Mesodermal cell (in vitro differentiated cells): Measurements from ENCODE around the gene TCL1A.
"Not testable (repeated sequence)": the region's sequence is repeated elsewhere in the genome, so short reads cannot be mapped to it uniquely, and the experiment has no call there.

Source experiments
- H3K27ac ChIP-seq: 2 replicates; pipeline ENCODE4 v1.7.0; 2013; ENCODE audit warnings: mild to moderate bottlenecking, low read depth, low read length, moderate library complexity; ENCODE audit not compliant: severe bottlenecking
- H3K36me3 ChIP-seq: 2 replicates; pipeline ENCODE4 v1.7.1; 2013; ENCODE audit warnings: mild to moderate bottlenecking, low read length, moderate library complexity; ENCODE audit not compliant: control insufficient read depth, insufficient read depth
- H3K4me1 ChIP-seq: one replicate; pipeline ENCODE4 v1.7.1; 2013; ENCODE audit warnings: mild to moderate bottlenecking, low read length; ENCODE audit not compliant: insufficient read depth, control insufficient read depth, poor library complexity, severe bottlenecking
- H3K4me3 ChIP-seq: 2 replicates; pipeline ENCODE4 v1.7.0; 2013; ENCODE audit warnings: low read length, control low read depth, mild to moderate bottlenecking; ENCODE audit not compliant: insufficient read depth, poor library complexity, severe bottlenecking; ENCODE audit errors: extremely low read depth
- H3K9me3 ChIP-seq: 2 replicates; pipeline ENCODE4 v1.7.1; 2013; ENCODE audit warnings: mild to moderate bottlenecking, low read length, moderate library complexity; ENCODE audit not compliant: control insufficient read depth
- WGBS, 2 experiments: methylation state at CpG; one replicate each; pipeline ENCODE4 v1.1.5; 2013; ENCODE audit warnings: missing lambda C conversion rate in 2 of 2; ENCODE audit not compliant: insufficient coverage in 2 of 2; 5-methylcytosine and 5-hydroxymethylcytosine counted together

Gene TCL1A

DNA sequence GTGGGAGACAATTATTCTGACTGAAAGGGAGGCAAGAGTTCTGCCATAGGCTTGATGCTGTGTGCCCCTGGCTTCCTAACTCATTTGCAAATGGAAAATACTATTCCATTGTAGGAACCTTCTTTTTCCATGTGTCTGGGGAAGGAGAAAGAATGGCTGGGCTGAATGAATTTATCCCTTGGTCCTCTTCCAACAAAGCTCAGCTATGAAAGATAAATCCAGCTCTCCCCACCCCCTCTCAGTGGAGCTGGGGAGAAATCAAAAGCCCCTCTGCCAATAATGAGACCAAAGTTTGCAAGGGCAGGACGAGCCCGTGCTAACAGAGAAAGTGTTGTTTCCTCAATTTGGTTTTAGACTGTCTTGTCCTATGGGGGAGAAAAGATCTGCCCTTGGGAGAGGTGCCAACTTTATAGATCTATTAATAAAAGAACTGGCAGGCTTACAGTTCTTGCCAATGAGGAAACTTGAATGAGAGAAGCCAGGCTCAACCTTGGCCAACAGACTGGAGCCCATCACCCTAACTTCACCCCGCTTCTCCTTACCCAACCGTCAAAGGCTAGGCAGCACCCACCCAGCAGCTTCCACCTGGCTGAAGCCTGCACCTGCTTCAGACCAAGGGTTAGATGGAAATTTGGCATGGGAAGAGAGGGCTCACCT lies 36.6 kb downstream of the TCL1A start:
- Histone ChIP-seq H3K36me3 (no peaks in the 10 kb centered on the region), H3K9me3 (peaks cover 11% of the 10 kb centered on the region), H3K4me3 (no peak overlapping the region), H3K27ac (no peak overlapping the region), H3K4me1 (peaks cover 3% of the 10 kb centered on the region)
- WGBS, 2 experiments = 90 to 100% methylated on average over 1 to 2 of the region's 4 CpGs

DNA sequence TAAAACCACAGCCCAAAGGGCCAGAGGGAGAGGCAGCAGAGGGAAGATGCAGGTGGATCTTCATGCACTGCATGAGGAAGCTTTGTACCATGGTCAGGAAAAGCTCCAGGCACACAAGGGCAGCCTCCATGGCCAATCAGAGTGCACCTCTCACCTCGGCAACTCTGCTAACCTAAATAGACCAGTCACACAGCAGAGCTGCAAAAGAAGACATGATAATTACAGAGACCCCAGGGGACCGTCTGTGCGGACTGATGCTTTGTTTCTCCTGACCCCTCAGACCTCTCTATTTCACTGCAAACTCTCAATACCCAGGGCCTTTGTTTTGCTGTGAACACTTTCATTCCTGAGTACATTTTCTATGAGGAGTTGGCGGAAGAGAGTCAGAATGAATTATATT lies 38.4 kb downstream of the TCL1A start:
- no peak overlapping the region for H3K27ac ChIP-seq
- H3K4me3 ChIP-seq = no peak overlapping the region
- 56 to 60% methylated on average over 1 to 3 of the region's 4 CpGs for WGBS, 2 experiments
- peaks cover 11% of the 10 kb centered on the region for H3K9me3 ChIP-seq
- H3K4me1 ChIP-seq = no peaks in the 10 kb centered on the region
- H3K36me3 ChIP-seq = no peaks in the 10 kb centered on the region

GRCh38 chr14:95674613-95675012 lies 39.3 kb downstream of the TCL1A start:
- Histone ChIP-seq H3K4me1 (no peaks in the 10 kb centered on the region), H3K36me3 (no peaks in the 10 kb centered on the region), H3K9me3 (peaks cover 11% of the 10 kb centered on the region), H3K4me3 (no peak overlapping the region), H3K27ac (no peak overlapping the region)
- WGBS, 2 experiments = 93 to 100% methylated on average over 2 to 3 of the region's 4 CpGs

DNA sequence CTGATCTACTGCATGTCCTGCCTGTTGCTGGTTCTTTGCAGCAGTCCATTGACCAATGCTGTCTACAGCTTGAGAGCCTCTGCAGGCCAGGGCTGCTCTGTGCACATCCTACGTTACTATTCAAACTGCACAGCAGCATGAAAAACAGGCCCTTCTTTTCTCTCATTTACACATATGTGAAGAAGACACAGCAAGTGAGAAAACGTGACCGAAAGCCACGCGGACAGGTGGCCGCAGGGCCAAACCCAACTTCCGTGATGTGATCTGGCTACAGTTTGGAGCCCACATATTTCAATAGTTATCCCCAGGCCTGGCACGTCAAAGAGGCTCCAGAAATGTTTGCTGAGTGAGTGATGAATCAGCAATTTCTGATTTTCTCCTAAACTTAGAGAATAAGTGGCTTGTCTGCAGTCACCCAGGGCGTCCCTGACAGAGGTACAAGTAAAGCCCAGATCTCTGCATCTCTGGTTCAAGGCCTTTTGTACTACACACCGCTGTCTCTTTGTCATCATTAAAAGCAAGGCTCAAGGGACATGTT lies 45.6 kb downstream of the TCL1A start:
- Histone ChIP-seq H3K36me3 (no peaks in the 10 kb centered on the region), H3K9me3 (no peaks in the 10 kb centered on the region), H3K4me1 (no peaks in the 10 kb centered on the region), H3K4me3 (no peak overlapping the region), H3K27ac (no peak overlapping the region)
- WGBS, 2 experiments = 90 to 91% methylated on average over 8 to 9 of the region's 10 CpGs

- H3K27ac ChIP-seq = no peak overlapping the region
- H3K9me3 ChIP-seq = no peaks in the 10 kb centered on the region
- H3K4me3 ChIP-seq = no peak overlapping the region
- H3K36me3 ChIP-seq = no peaks in the 10 kb centered on the region
- 43 to 50% methylated on average over 2 of the region's 3 CpGs for WGBS, 2 experiments
- H3K4me1 ChIP-seq = no peaks in the 10 kb centered on the region
Observed at GRCh38 chr14:95667249-95667693, 46.7 kb downstream of the TCL1A start.

GRCh38 chr14:95666450-95666849 lies 47.5 kb downstream of the TCL1A start:
- Histone ChIP-seq H3K27ac (no peak overlapping the region), H3K4me1 (peaks cover under 1% of the 10 kb centered on the region), H3K9me3 (no peaks in the 10 kb centered on the region), H3K4me3 (no peak overlapping the region), H3K36me3 (no peaks in the 10 kb centered on the region)
- WGBS, 2 experiments = 87 to 100% methylated on average over 3 to 5 of the region's 5 CpGs

GRCh38 chr14:95665530-95665929 lies 48.4 kb downstream of the TCL1A start:
- 67 to 90% methylated on average over 1 to 2 of the region's 8 CpGs for WGBS, 2 experiments
- H3K36me3 ChIP-seq, H3K4me1 ChIP-seq: not testable (repeated sequence)

DNA sequence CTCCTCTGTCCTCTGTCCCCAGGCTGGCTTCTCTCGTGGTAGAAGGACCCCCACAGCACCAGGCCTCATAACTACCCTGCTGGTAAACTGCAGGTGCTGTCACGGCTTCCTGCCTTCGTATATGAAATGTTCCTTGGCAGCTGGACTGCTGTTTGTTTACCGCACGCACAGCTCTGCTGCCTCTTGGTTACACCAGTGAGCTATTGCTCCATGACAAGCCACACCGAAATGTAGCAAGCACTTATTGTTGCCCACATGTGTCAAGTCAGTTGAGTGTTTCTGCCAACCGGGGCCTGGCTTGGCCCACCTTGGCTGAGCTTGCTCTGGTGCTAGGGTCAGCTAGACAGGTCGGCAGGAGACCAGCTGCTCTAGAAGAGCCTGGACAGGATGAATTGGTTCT lies 49.4 kb downstream of the TCL1A start:
- no peaks in the 10 kb centered on the region for H3K36me3 ChIP-seq
- WGBS, 2 experiments = 92 to 93% methylated on average over 8 of the region's 8 CpGs
- peaks cover 10% of the 10 kb centered on the region for H3K4me1 ChIP-seq
- H3K27ac ChIP-seq = no peak overlapping the region
- no peaks in the 10 kb centered on the region for H3K9me3 ChIP-seq
- H3K4me3 ChIP-seq = no peak overlapping the region

More at GRCh38 chr14:95665530-95665929, 48.4 kb downstream of the TCL1A start:
- H3K9me3 ChIP-seq, H3K27ac ChIP-seq, H3K4me3 ChIP-seq: not testable (repeated sequence)

DNA sequence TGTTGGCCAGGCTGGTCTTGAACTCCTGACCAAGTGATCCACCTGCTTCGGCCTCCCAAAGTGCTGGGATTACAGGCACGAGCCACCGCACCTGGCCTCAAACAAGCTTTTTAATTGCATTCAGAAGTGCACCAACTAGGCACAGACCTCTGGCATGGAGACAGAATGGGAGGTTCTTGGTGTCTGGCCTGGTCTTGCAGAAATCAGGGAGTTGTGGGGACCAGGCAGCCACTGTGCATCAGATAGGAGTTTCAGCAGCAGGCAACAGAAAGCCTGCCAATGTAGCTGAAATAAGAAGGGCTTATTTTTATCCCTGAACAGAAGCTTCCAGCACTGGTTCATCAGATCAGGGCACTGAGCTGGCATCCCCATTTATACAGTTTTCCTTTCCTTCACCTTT lies 49.9 kb downstream of the TCL1A start:
- H3K27ac ChIP-seq = no peak overlapping the region
- peaks cover 10% of the 10 kb centered on the region for H3K4me1 ChIP-seq
- H3K9me3 ChIP-seq = no peaks in the 10 kb centered on the region
- no peaks in the 10 kb centered on the region for H3K36me3 ChIP-seq
- WGBS, 2 experiments = 89 to 100% methylated on average over 2 to 3 of the region's 3 CpGs
- no peak overlapping the region for H3K4me3 ChIP-seq

- Histone ChIP-seq H3K4me3 (no peak overlapping the region), H3K27ac (no peak overlapping the region), H3K9me3 (no peaks in the 10 kb centered on the region), H3K36me3 (no peaks in the 10 kb centered on the region), H3K4me1 (peaks cover 10% of the 10 kb centered on the region)
- WGBS, 2 experiments = 81 to 96% methylated on average over 2 to 3 of the region's 5 CpGs
Observed at GRCh38 chr14:95663226-95663797, 50.6 kb downstream of the TCL1A start.
